Liver (tissue), 9 donors: Measurements from ENCODE around the gene NFXL1. TPM values are rescaled to one million over a fixed set of nuclear protein-coding genes. Genes with fewer than 3 reads are reported as not detected.

Experiments
- DNase-seq: peaks from one replicate; pipeline ENCODE4 v3.0.0-alpha.2; 2017; ENCODE audit warnings: low spot score
- H3K27ac ChIP-seq, 2 donors: one replicate each; pipeline ENCODE4 v1.7.0; 2013; ENCODE audit warnings: inconsistent platforms in 2 of 2, low read length in 2 of 2, control low read depth in 1 of 2, low read depth in 1 of 2, mild to moderate bottlenecking in 1 of 2
- H3K27me3 ChIP-seq, 4 donors: one replicate each; pipeline versions ENCODE4 v1.6.1 to v1.7.0; 2013; ENCODE audit warnings: low read length in 3 of 4, inconsistent platforms in 1 of 4, mild to moderate bottlenecking in 1 of 4, moderate library complexity in 1 of 4; ENCODE audit not compliant: control insufficient read depth in 4 of 4, insufficient read depth in 4 of 4
- H3K36me3 ChIP-seq, 4 donors: one replicate each; pipeline versions ENCODE4 v1.6.1 to v1.7.0; 2013; ENCODE audit warnings: low read length in 3 of 4, mild to moderate bottlenecking in 3 of 4, low read depth in 1 of 4, moderate library complexity in 1 of 4; ENCODE audit not compliant: control insufficient read depth in 4 of 4, insufficient read depth in 3 of 4
- H3K4me1 ChIP-seq, 4 donors: one replicate each; pipeline versions ENCODE4 v1.6.1 to v1.7.0; 2013; ENCODE audit warnings: low read length in 3 of 4, mild to moderate bottlenecking in 3 of 4, moderate library complexity in 1 of 4; ENCODE audit not compliant: control insufficient read depth in 4 of 4, insufficient read depth in 4 of 4
- H3K4me3 ChIP-seq, 3 donors: one replicate each; pipeline versions ENCODE4 v1.6.1 to v1.7.0; 2013; ENCODE audit warnings: low read length in 3 of 3, control low read depth in 1 of 3, low read depth in 1 of 3, mild to moderate bottlenecking in 1 of 3
- H3K9ac ChIP-seq, 2 donors: one replicate each; pipeline ENCODE4 v1.7.0; 2013; ENCODE audit warnings: low read length in 2 of 2, mild to moderate bottlenecking in 2 of 2, moderate library complexity in 2 of 2, control low read depth in 1 of 2, low read depth in 1 of 2
- H3K9me3 ChIP-seq, 4 donors: one replicate each; pipeline versions ENCODE4 v1.6.1 to v1.7.0; 2013; ENCODE audit warnings: low read length in 3 of 4; ENCODE audit not compliant: control insufficient read depth in 4 of 4
- EGR1 ChIP-seq, 2 donors: IDR thresholded peaks; 2 replicates each; pipeline ENCODE4 v1.6.1; 2016 to 2018; ENCODE audit warnings: antibody characterized with exemption in 2 of 2, low read depth in 2 of 2
- FOXA1 ChIP-seq: IDR thresholded peaks from 2 replicates; pipeline ENCODE4 v1.6.1; 2016; ENCODE audit warnings: antibody characterized with exemption
- FOXA2 ChIP-seq: IDR thresholded peaks from 2 replicates; pipeline ENCODE4 v1.6.1; 2016; ENCODE audit warnings: antibody characterized with exemption
- GABPA ChIP-seq, 2 donors: IDR thresholded peaks in 1 of 2; conservative IDR thresholded peaks in 1 of 2; 2 replicates each; pipeline ENCODE4 v1.6.1; 2016; ENCODE audit warnings: antibody characterized with exemption in 2 of 2, mild to moderate bottlenecking in 1 of 2, moderate library complexity in 1 of 2
- HNF4A ChIP-seq, 2 donors: conservative IDR thresholded peaks; 2 replicates each; pipeline ENCODE4 v1.6.1; 2016; ENCODE audit warnings: antibody characterized with exemption in 2 of 2, mild to moderate bottlenecking in 2 of 2
- HNF4G ChIP-seq: IDR thresholded peaks from 2 replicates; pipeline ENCODE4 v1.6.1; 2016; ENCODE audit warnings: antibody characterized with exemption
- JUND ChIP-seq, 2 donors: IDR thresholded peaks; 2 replicates each; pipeline ENCODE4 v1.6.1; 2016; ENCODE audit warnings: antibody characterized with exemption in 2 of 2
- NR2F2 ChIP-seq: IDR thresholded peaks from 2 replicates; pipeline ENCODE4 v1.6.1; 2016; ENCODE audit warnings: antibody characterized with exemption
- RAD21 ChIP-seq, 2 donors: IDR thresholded peaks; 2 replicates each; pipeline ENCODE4 v1.6.1; 2016; ENCODE audit warnings: antibody characterized with exemption in 2 of 2, mild to moderate bottlenecking in 2 of 2
- REST ChIP-seq: IDR thresholded peaks from 2 replicates; pipeline ENCODE4 v1.6.1; 2016; ENCODE audit warnings: antibody characterized with exemption, mild to moderate bottlenecking
- RXRA ChIP-seq, 2 donors: IDR thresholded peaks; 2 replicates each; pipeline ENCODE4 v1.6.1; 2017 to 2018; ENCODE audit warnings: antibody characterized with exemption in 2 of 2, mild to moderate bottlenecking in 1 of 2
- SP1 ChIP-seq: IDR thresholded peaks from 2 replicates; pipeline ENCODE4 v1.6.1; 2018; ENCODE audit warnings: antibody characterized with exemption, mild to moderate bottlenecking
- TAF1 ChIP-seq: conservative IDR thresholded peaks from 2 replicates; pipeline ENCODE4 v1.6.1; 2016; ENCODE audit warnings: antibody characterized with exemption, mild to moderate bottlenecking
- YY1 ChIP-seq: IDR thresholded peaks from 2 replicates; pipeline ENCODE4 v1.6.1; 2016; ENCODE audit warnings: antibody characterized with exemption, mild to moderate bottlenecking
- WGBS: extraction: QIAGEN DNeasy Blood & Tissue Kit; methylation state at CpG from one replicate; pipeline ENCODE4 v1.1.7; 2013; 5-methylcytosine and 5-hydroxymethylcytosine counted together
- polyA plus RNA-seq, 2 donors: library from polyadenylated mRNA; stranded (reverse) in 1 of 2; unstranded in 1 of 2; fragments of 200-250 nt in 1 of 2; fragments of >200 nt in 1 of 2; fragmentation: Nextera tagmentation in 1 of 2; extraction: Ambion mirVana in 1 of 2; gene quantifications; one replicate each; pipeline versions ENCODE4 v1.2.1 to v1.2.3, GENCODE V29; 2013 to 2015
- total RNA-seq, 2 donors: library from RNA; depleted of rRNA; stranded (reverse); fragments of >200 nt; gene quantifications; one replicate each; pipeline ENCODE4 v1.2.3, GENCODE V29; 2014
- TF ChIP-seq, protein P1 (sequence below): IDR thresholded peaks from 2 replicates; pipeline ENCODE4 v1.6.1; 2016; ENCODE audit warnings: antibody characterized with exemption
- TF ChIP-seq, protein P2 (sequence below): IDR thresholded peaks from 2 replicates; pipeline ENCODE4 v1.6.1; 2016; ENCODE audit warnings: antibody characterized with exemption
- TF ChIP-seq, protein P3 (sequence below): fragments of 150-350 bp; IDR thresholded peaks from 2 replicates; pipeline ENCODE4 v1.5.1; 2017; ENCODE audit warnings: improper control_type of control experiment, low read depth, low read length; ENCODE audit not compliant: missing input control
- TF ChIP-seq, protein P4 (sequence below): IDR thresholded peaks from 2 replicates; pipeline ENCODE4 v1.6.1; 2016; ENCODE audit warnings: antibody characterized with exemption
- donor health status: healthy.
- donor health status: healthy.
- donor health status: healthy.
- donor health status: healthy.
- donor health status: healthy.

NFXL1 gene
- total and polyA plus RNA-seq, 4 donors = 3.9 to 9.9 (median 5.4) TPM

GRCh38 chr4:47836641-47837093 lies 77.7 kb downstream of the NFXL1 start (continued):
- TF ChIP-seq, protein P1, sequence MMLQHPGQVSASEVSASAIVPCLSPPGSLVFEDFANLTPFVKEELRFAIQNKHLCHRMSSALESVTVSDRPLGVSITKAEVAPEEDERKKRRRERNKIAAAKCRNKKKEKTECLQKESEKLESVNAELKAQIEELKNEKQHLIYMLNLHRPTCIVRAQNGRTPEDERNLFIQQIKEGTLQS = no peak
- TF ChIP-seq EGR1 (IDR thresholded peaks at IDR 0.05; ENCODE audit: low read depth in 2 of 2) = no peak
- no peak for TF ChIP-seq HNF4G
- no peak for TF ChIP-seq NR2F2
- TF ChIP-seq REST = no peak
- no peak for TF ChIP-seq FOXA2

GRCh38 chr4:47835494-47835893 lies 78.9 kb downstream of the NFXL1 start:
- Histone ChIP-seq H3K27me3 (no peaks in the 10 kb centered on the region), H3K4me1 (peaks cover 2 to 26% (median 17%) of the 10 kb centered on the region in 4 donors), H3K27ac (no peak overlapping the region), H3K36me3 (no peaks in the 10 kb centered on the region), H3K4me3 (no peak overlapping the region), H3K9ac (no peak overlapping the region), H3K9me3 (peaks cover 0 to 3% (median 0%) of the 10 kb centered on the region in 4 donors)
- TF ChIP-seq, protein P2, sequence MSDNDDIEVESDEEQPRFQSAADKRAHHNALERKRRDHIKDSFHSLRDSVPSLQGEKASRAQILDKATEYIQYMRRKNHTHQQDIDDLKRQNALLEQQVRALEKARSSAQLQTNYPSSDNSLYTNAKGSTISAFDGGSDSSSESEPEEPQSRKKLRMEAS = no peak
- TF ChIP-seq RAD21 (IDR thresholded peaks at IDR 0.05) (no peak), HNF4G (no peak), SP1 (no peak), GABPA (IDR thresholded peaks at IDR 0.05 in 1 of 2, conservative IDR thresholded peaks at IDR 0.05 in 1 of 2) (no peak), EGR1 (IDR thresholded peaks at IDR 0.05; ENCODE audit: low read depth in 2 of 2) (no peak), JUND (IDR thresholded peaks at IDR 0.05) (no peak), HNF4A (conservative IDR thresholded peaks at IDR 0.05) (no peak), TAF1 (no peak), FOXA2 (no peak), REST (no peak), FOXA1 (no peak), RXRA (IDR thresholded peaks at IDR 0.05) (no peak), YY1 (no peak), NR2F2 (no peak)
- TF ChIP-seq, protein P3, sequence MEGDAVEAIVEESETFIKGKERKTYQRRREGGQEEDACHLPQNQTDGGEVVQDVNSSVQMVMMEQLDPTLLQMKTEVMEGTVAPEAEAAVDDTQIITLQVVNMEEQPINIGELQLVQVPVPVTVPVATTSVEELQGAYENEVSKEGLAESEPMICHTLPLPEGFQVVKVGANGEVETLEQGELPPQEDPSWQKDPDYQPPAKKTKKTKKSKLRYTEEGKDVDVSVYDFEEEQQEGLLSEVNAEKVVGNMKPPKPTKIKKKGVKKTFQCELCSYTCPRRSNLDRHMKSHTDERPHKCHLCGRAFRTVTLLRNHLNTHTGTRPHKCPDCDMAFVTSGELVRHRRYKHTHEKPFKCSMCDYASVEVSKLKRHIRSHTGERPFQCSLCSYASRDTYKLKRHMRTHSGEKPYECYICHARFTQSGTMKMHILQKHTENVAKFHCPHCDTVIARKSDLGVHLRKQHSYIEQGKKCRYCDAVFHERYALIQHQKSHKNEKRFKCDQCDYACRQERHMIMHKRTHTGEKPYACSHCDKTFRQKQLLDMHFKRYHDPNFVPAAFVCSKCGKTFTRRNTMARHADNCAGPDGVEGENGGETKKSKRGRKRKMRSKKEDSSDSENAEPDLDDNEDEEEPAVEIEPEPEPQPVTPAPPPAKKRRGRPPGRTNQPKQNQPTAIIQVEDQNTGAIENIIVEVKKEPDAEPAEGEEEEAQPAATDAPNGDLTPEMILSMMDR = no peak
- TF ChIP-seq, protein P1 = no peak
- TF ChIP-seq, protein P4, sequence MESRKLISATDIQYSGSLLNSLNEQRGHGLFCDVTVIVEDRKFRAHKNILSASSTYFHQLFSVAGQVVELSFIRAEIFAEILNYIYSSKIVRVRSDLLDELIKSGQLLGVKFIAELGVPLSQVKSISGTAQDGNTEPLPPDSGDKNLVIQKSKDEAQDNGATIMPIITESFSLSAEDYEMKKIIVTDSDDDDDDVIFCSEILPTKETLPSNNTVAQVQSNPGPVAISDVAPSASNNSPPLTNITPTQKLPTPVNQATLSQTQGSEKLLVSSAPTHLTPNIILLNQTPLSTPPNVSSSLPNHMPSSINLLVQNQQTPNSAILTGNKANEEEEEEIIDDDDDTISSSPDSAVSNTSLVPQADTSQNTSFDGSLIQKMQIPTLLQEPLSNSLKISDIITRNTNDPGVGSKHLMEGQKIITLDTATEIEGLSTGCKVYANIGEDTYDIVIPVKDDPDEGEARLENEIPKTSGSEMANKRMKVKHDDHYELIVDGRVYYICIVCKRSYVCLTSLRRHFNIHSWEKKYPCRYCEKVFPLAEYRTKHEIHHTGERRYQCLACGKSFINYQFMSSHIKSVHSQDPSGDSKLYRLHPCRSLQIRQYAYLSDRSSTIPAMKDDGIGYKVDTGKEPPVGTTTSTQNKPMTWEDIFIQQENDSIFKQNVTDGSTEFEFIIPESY = no peak
- WGBS = 82% methylated on average over 2 of the region's 2 CpGs
- no peak for DNase-seq
